Stimulated activated CD8-positive, alpha-beta memory T cell treated with anti-CD3 and anti-CD28 coated beads, Interleukin-12 subunit alpha, Interleukin-12 subunit beta, amount 100 ng/mL, for 1 hour (primary cell): ENCODE results near the gene CERS5.
"Not testable (repeated sequence)": the region's sequence is repeated elsewhere in the genome, so short reads cannot be mapped to it uniquely, and the experiment has no call there.

Source experiments
- DNase-seq: peaks from one replicate; pipeline ENCODE4 v3.0.0-alpha.2; 2020; ENCODE audit warnings: low read depth

Gene CERS5

DNA sequence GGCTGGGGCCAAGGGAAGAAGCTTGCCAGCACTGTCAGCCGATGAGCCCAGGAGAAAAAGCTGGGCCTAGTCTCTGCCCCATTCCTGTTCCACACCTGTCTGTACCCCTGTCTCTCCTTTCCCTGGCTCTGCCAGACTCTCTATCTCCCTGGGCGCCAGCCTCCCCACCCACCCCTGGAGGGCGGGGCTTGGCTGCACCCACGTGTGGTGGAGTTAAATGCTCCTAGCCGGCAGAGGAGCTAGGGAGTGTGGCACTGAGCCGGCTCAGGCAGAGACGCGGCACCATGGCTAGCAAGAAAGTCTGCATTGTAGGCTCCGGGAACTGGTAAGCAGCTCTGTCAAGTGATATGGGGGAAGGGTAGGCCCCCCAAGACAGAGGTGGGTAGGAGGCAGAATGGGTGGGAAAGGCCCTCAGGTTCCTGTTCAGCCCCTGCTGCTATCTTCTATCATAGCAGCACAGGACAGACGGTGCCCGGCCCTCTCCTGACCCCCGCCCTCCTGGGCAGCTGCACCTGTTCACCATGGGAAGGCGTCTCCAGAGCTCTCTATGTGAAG lies 63.3 kb downstream of the CERS5 start, which contains the start of gene GPD1:
Gene GPD1 (plus strand): TSS at position 242 of the 555 bp plus-strand sequence. CDS start 43 bp downstream, at position 285.
- DNase-seq: no peak

DNA sequence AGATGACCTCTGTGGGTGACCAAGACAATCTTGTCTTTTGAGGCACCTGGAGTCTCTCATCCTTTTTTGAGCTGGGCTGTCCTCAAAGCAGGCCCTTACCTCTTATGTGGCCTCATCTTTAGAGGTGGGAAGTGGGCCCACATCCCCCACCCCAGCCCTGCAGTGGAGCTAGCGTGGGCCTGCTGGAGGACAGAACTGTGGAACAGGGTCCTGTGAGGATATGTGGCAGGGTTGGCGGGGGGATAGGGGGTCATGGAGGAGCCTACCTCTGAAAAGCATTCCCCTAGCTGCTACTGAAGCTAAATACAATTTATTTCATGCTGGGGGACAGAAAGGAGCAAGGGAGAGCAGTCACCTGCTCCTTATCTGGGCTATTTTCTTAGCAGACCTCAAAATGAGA lies 63.8 kb downstream of the CERS5 start:
- DNase-seq: no peak

DNA sequence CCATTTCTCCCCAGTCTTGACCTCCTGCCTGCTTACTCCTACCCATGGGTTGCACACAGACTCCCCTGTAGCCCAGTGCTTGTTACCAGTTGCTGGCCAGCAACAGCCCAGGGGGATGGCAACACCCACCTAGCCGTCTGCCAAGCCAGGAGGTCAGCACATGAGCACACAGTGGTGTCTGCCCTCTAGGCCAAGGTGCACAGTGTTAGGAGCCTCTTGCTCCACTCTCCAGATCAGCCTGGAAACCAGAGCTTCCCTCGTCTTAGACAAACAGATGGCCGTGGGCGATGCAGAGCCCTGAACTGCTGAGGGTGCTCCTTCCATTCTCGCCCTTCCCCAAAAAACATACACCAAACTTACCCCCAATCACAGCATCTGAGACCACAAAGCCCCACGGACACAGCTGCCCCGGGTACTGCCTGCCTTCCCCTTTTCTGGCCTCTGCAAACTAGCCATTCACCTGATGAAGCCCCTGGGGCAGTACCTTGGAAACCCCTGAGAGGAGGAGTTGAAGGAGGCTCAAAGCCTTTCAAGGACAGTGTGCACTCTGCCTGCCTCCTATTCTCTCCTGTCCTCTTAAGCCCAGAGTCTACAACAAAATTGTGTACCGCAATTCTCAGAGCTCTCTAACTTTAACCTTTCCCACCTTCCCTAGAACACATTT lies 64.4 kb downstream of the CERS5 start:
- DNase-seq: no peak

DNA sequence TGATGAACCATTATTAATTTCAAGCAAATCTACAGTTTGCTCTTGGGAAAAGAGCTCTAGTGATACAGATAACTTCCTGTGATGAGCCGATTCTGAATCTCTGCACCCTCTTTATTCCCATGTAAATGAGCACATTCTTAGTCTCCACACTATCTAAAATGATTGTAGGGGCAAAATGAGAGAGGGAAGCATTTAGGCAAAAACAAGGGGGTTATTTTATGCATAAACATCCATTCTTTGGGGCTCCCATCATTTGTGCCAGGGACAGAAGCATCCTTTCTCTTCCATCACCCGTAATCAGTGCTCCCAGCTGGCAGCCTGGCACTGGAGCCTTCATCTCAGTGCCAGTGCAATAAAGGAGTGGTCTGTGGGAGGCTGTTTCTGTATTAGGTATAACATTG lies 65.0 kb downstream of the CERS5 start:
- no peak for DNase-seq

DNA sequence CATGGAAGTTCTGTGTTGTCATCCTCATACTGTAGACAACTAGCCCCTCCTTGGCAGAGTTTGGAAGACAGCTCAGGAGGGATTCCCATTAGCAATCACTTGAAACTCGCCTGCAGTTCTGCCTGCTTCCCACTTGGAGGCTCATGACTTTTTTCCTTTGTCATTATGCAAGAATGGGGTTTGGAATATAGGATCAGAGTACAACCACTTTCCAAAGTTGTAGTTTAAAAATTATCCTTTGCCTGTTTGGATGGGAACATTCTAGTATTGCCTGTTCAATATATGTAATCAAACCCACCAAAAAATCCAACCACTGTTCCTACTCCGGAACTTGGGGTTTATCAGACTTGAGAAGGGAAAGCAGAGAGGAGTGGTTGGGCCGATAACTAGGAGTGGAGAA lies 65.5 kb downstream of the CERS5 start:
- no peak for DNase-seq

DNA sequence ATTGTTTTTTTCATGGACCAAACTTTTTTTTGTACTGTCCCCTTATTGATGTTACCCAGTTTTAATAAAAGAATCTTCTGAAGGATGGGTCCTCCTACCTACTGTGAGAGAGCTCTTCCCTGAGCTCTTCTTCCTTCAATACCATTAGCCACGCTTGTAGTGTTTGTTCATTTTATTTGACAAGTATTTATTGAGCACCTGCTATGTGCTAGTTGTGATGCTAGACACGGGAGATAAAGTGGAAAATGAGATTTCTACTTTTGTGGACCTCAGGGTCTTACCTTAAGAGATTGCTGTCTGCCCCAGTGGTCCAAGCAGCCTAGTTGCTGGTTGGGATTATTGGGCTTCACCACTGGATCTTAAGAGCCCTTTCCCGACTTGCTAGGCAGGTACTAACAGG lies 66.6 kb downstream of the CERS5 start:
- no peak for DNase-seq

DNA sequence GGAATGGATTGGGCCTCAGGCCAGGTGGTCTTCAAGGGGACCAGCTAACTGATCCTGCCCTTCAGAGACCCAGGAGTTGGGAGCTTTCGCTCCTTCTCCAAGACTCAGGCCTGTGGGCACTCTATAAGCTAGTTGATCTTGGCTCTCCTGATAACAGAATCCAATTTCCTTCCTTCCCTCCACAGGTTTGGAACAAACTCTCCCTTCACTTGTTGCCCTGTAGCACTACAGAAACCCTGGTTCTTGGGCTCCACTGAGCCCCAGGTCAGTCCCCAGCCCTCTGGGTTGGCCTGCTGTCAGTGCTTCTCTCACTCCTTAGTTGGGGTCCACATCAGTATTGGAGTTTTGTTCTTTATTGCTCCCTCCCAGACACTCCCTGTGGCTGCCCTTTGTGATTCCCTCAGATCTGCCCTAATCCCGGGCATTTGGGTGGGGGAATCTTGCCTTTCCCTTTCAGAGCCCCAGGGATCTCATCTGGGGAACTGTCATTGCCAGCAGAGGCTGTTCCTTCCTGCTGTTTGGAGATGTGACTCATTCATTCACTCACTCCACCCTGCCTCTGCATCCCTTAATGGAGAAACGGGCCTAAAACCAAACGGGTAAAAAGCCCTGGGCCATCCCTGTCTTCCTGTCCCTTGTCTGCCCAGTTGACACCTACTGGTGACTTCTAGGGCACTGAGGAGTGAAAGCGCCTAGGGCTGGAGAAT lies 67.7 kb downstream of the CERS5 start:
- no peak for DNase-seq

DNA sequence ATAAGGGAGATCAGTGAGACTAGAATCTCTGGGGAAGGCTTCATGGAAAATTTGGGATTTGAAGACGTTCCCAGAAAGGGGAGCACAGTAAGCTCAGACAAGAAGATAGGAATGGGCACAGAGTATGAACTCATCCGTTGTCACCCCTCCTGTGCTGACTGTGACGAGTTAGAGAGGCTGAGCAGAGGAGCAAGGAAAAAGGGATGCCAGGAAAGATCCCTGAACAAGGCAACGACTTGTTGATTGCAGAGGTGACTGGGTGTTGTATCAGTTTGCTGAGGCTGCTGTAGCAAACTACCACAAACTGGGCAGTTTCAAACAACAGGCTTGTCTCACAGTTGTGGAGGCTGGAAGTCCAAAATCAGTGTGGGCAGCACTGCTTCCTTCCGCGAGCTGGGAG lies 69.2 kb downstream of the CERS5 start:
- DNase-seq: no peak

DNA sequence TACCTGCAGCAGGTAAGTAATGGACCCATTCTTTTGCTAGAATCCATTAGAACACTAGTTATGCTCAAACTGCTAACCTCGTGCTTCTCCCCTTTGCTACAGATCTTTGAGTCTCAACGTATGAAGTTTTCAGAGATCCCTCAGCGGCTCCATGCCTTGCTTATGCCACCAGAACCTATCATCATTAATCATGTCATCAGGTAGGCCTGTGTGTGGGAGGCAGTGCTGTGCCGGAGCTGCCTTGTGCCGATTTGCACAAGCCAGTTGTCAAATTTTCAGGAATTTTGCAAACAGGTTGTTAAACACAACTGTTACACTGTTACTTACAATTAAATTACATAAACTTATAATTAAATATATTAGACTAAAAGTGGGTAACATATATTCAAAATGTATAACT lies 76.8 kb downstream of the CERS5 start:
- DNase-seq: no peak

DNA sequence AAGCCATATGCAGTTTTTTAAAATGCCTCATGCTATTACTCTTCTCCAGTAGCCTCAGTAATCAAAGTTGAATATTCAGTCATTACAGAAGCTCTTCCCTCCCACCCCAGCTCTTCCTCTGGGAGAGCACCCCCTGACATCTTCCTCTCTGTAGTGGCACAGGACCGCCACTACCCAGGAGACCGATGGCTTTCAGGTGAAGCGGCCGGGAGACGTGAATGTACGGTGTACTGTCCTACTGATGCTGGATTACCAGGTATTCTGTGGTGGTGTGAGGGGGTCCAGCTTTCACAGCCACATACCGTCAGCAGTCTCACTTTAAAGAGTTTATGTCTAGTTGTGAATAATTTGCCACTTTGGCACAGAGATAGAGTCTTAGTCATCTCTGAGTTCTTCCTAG lies 77.4 kb downstream of the CERS5 start:
- DNase-seq: no peak

DNA sequence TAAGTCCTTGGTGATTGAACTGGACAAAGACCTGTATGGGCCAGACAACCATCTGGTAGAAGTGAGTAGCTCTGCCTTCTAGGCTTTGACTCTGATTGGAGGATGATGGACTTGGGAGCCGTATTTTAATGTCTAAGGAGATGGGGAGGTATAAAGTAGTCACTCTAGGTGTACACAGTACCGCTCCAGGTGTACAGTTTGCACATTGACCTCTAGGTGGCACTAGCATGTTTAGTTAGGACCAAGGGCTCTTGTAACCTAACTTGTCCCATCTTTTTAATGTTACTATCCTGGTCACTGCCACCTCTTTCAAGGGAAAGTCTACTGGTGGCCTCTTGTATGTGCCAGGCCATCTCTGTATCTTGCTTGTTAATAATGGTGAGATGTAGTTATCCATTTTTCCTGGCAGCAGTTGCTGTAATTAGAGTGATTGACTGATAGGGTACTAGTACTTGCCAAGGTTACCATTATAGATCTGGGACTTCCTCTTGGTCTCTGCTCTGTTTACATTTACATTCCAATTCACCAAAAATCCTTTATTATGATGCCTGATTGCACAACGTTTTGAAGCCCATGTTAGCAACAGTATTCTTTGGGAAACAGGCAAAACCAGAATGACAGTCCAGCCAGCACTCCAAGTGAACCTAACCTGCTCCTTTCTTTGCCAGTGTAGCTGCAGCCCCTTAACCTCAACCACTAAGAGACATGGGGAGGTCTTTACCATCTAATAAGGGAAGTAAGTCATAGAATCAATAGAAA lies 78.4 kb downstream of the CERS5 start:
- peak; percentile 39 for DNase-seq

DNA sequence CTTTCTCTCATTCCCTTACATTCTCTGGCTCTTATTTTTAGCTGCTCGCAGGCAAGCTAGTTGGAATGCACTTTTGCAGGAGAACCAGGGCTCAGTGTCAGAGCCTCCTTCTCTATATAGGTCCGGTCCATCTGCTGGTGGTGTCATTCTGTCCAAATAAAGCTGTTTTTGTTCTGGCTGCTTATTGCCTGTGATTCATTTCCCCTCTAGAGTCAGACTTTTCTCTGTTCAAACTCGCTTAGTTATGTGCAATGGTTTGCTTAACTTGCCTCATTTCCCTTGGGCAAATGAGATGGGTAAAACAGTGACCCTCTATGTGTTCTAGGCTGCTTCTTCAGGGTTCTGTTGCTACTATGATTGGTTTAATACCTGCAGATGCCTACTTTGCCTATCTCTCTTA lies 79.2 kb downstream of the CERS5 start:
- DNase-seq: no peak

DNA sequence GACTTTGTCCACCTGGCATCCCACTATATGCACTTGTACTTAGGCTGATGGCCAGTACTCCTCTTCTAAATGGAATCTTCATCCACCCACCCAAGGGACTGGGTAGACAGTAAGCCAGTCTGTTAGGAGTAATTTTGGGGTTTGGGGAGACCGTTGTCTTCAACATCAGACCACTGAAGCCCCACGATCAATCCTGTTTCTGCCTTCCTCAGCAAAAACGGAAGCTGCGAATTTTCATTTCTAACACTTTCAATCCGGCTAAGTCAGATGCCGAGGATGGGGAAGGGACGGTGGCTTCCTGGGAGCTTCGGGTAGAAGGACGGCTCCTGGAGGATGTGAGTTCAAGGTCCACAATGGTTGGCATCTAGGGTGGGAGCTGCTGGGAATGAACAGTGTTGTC lies 80.0 kb downstream of the CERS5 start:
- no peak for DNase-seq

DNA sequence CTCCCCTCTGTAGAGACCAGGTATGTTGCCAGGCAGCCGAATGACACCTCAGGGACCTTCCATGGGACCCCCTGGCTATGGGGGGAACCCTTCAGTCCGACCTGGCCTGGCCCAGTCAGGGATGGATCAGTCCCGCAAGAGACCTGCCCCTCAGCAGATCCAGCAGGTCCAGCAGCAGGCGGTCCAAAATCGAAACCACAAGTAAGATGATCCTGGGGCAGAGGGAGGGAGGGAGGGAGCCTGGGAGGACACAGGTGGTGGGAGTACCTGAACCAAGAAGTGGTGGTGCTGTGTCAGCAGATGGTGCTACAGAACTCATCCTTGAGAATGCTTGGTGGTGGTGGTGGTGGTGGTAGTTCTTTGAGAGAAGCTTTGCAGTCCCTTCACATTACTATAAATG lies 81.0 kb downstream of the CERS5 start:
- DNase-seq: no peak

DNA sequence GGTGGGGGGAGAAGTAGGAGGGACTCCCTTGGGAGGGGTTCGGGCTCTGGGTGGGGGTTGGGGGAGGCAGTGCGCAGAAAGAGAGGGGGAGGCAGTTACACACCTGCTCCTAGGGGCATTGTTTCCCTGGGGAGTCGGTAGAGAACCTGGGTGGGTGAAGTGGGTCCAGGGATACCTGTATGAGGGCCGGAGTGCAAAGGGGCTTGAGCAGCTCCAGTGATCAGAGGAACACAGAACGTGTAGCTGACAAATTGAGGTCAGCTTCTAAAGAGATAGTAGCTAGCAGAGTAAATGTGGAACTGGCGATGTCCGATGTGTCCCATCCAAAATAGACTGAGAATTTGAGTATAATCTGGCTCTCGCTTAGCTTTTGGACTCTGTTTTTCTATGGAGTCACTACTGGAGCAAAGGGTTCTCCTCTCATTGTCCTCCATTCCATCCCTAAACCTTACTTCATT lies 81.5 kb downstream of the CERS5 start:
- DNase-seq: no peak

DNA sequence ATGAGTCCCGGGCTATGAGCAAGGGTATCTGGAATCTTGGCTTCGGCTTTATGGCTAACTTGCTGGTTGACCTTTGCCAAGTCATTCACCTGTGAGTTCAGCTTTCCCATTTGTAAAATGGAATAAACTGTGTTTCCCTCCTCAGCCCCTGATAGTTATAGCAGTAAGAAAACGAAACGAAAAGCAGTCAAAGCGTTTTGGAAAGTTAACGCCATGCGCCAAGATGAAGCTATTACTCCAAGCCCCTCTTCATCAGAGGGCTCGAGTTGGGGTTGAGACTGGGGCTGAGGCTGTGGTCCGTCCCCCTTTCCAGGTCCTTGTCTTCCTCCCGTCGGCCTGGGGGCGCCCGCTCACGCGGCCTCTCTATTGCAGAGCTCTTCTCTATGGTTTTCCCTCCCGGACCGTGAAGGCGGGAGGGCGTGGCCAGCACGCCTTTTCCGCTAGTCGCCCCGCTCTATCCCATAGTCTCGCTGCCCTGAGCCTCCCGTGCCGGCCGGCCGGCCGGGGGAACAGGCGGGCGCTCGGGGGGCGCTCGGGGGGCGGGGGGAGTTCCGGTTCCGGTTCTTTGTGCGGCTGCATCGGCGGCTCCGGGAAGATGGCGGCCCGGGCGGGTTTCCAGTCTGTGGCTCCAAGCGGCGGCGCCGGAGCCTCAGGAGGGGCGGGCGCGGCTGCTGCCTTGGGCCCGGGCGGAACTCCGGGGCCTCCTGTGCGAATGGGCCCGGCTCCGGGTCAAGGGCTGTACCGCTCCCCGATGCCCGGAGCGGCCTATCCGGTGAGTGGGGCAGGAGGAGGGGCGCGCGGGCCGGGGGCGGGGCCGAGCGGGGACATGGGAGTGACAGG lies 82.2 kb downstream of the CERS5 start, which contains the start of gene SMARCD1:
Gene SMARCD1 (plus strand): TSS at position 568 of the 840 bp plus-strand sequence. CDS start 28 bp downstream, at position 596.
- peak; percentile 75 for DNase-seq

DNA sequence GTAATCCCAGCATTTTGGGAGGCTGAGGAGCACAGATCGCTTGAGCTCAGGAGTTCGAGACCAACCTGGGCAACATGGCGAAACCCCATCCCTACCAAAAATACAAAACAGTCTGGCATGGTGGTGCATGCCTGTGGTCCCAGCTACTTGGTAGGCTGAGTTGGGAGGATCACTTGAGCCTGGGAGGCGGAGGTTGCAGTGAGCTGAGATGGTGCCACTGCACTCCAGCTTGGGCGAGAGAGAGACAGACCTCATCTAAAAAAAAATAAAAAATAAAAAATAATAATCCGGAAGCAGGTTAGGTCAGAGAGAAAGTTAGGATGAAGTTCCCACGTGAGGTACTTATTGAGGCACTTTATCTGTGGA lies 82.8 kb downstream of the CERS5 start:
- DNase-seq: not testable (repeated sequence)

DNA sequence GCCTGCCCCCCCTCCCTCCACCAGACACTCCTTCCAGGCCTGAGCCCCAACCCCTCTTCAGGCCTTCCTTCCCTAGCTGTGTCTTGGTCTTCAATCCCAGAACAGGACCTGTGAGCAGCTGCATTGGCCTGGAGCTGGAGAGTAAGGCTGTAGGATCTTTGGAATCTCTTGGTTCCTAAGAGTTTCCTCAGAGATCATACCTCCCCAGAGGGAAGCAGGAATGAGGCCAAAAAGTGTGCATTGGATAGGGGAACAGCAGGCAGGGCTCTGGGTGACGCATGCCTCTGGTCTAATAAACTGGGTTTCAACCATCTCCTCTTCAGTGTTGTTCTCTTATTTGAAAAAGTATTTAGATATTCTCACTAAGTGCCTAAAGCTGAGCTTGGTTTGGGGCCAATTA lies 83.9 kb downstream of the CERS5 start:
- no peak for DNase-seq

DNA sequence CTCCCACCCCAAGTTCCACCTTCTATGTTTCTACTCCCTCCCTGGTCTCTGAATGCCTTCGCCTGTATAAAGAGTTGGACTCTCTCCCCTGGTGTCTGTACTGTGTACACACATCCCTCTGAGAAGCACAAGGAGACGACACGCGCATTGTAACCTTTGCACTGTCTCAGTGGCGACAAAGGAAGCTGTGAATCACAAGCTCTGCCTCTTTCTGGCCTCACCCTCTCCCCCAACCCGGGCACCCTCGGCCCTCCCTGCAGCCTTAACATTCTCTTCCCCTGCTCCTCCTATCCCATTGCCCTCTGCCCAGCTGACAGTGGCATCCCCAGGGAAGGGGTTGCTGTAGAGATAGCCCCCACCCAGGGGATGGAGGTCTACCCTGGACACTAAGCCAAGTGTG lies 84.5 kb downstream of the CERS5 start:
- no peak for DNase-seq

DNA sequence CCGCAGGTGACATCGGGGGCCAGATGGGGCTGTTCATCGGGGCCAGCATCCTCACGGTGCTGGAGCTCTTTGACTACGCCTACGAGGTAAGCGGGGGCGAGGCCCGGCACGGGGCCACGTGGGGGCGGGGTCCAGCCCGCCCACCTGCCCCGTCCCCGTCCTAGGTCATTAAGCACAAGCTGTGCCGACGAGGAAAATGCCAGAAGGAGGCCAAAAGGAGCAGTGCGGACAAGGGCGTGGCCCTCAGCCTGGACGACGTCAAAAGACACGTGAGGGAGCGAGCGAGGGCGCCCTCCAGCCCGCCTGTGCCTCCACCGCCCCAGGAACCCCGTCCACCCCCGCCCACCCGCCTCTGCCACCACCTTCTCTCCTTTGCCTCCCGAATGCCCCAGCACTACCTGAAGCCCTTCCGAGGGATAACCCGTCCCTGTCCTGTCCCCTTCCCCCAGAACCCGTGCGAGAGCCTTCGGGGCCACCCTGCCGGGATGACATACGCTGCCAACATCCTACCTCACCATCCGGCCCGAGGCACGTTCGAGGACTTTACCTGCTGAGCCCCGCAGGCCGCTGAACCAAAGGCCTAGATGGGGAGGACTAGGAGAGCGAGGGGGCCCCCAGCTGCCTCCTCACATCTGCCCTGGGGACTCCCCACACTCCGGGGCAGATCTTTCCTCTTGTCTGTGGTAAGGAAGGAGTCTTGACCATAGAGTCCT lies 85.9 kb downstream of the CERS5 start:
- DNase-seq: no peak

DNA sequence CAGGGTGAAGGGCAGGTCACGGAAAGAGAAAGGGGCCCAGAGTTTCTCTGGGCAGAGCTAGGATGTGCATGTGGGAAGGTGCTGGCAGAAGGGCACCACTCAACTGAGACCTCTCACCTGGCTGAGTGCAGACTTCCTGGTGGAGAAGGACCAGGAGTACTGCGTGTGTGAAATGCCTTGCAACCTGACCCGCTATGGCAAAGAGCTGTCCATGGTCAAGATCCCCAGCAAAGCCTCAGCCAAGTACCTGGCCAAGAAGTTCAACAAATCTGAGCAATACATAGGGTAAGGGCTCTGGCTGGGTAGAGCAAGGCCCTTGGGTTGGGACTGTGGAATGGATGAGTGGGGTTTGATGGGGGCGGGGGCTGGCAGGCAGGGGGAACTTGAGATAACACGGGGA lies 87.4 kb downstream of the CERS5 start:
- no peak for DNase-seq
